WTC11 (cell line): ENCODE data around the gene COMMD7. TPM values are rescaled to one million over a fixed set of nuclear protein-coding genes. Genes with fewer than 3 reads are reported as not detected.

Source experiments
- ATAC-seq: fragments of 200-7000 bp; cut with Tn5 transposase; 2 replicates; pipeline ENCODE4 v1.10.0; 2021; ENCODE audit warnings: mild to moderate bottlenecking, moderate library complexity
- CTCF ChIA-PET: fragments of 300-600 bp; sonication (Branson Sonifier 250); formaldehyde crosslinking; loops from one replicate; lab custom pipeline; 2021; ENCODE audit warnings: antibody characterized with exemption; lab: Charles Lee
- POLR2A ChIA-PET: fragments of 350-600 bp; sonication (Branson Sonifier 250); formaldehyde crosslinking; loops from one replicate; lab custom pipeline; 2021; ENCODE audit warnings: antibody characterized with exemption; lab: Charles Lee
- DNase-seq: peaks from one replicate; pipeline ENCODE4 v3.0.0; 2021; ENCODE audit warnings: low spot score
- H3K27ac Mint-ChIP-seq: 2 replicates; pipeline ENCODE4 v1.8.0; 2021; ENCODE audit warnings: mixed read lengths
- H3K27me3 Mint-ChIP-seq: 2 replicates; pipeline ENCODE4 v1.8.0; 2021; ENCODE audit warnings: low read depth, mild to moderate bottlenecking, moderate library complexity, mixed read lengths
- H3K36me3 Mint-ChIP-seq: 2 replicates; pipeline ENCODE4 v1.8.0; 2021; ENCODE audit warnings: mixed read lengths
- H3K4me1 Mint-ChIP-seq: 2 replicates; pipeline ENCODE4 v1.8.0; 2022; ENCODE audit warnings: mixed read lengths
- H3K4me3 Mint-ChIP-seq: 2 replicates; pipeline ENCODE4 v1.8.0; 2021; ENCODE audit warnings: mild to moderate bottlenecking, moderate library complexity, mixed read lengths
- H3K9me3 Mint-ChIP-seq: 2 replicates; pipeline ENCODE4 v1.8.0; 2021; ENCODE audit warnings: mixed read lengths
- ETV6 ChIP-seq: sonication (generic); formaldehyde crosslinking; IDR thresholded peaks from 2 replicates; pipeline ENCODE4 v1.8.1; 2022; ENCODE audit warnings: mild to moderate bottlenecking, missing genetic modification reagents
- FOXJ3 ChIP-seq: sonication (generic); formaldehyde crosslinking; IDR thresholded peaks from 2 replicates; pipeline ENCODE4 v1.9.0; 2021; ENCODE audit warnings: missing genetic modification reagents, mild to moderate bottlenecking, borderline replicate concordance
- GABPB1 ChIP-seq: sonication (generic); formaldehyde crosslinking; IDR thresholded peaks from 2 replicates; pipeline ENCODE4 v1.8.1; 2023; ENCODE audit warnings: mild to moderate bottlenecking, missing genetic modification reagents
- IRF2 ChIP-seq: sonication (generic); formaldehyde crosslinking; IDR thresholded peaks from 2 replicates; pipeline ENCODE4 v1.8.0; 2022; ENCODE audit warnings: low read depth, missing genetic modification reagents, borderline replicate concordance
- NFYB ChIP-seq: sonication (generic); formaldehyde crosslinking; conservative IDR thresholded peaks from 2 replicates; pipeline ENCODE4 v1.8.0; 2022; ENCODE audit warnings: low read depth, missing genetic modification reagents
- SP1 ChIP-seq: sonication (generic); formaldehyde crosslinking; conservative IDR thresholded peaks from 2 replicates; pipeline ENCODE4 v1.8.1; 2022; ENCODE audit warnings: missing genetic modification reagents
- ZNF423 ChIP-seq: fragments of 250-450 bp; sonication (Bioruptor Pico); IDR thresholded peaks from 2 replicates; pipeline ENCODE4 v2.1.2; 2022; ENCODE audit warnings: mild to moderate bottlenecking, moderate library complexity
- total RNA-seq: library from RNA; stranded (reverse); gene quantifications from 3 replicates; pipeline ENCODE4 v1.2.3, GENCODE V29; 2021
- TF ChIP-seq, protein P1 (sequence below): fragments of 250-450 bp; sonication (Bioruptor Pico); IDR thresholded peaks from 2 replicates; pipeline ENCODE4 v2.1.2; 2022; ENCODE audit warnings: mild to moderate bottlenecking, moderate library complexity
- TF ChIP-seq, protein P2 (sequence below): sonication (generic); formaldehyde crosslinking; IDR thresholded peaks from 2 replicates; pipeline ENCODE4 v1.8.0; 2023; ENCODE audit warnings: missing genetic modification reagents, mild to moderate bottlenecking, borderline replicate concordance
- TF ChIP-seq, protein P3 (sequence below): sonication (generic); formaldehyde crosslinking; IDR thresholded peaks from 2 replicates; pipeline ENCODE4 v1.8.0; 2022; ENCODE audit warnings: mild to moderate bottlenecking, missing genetic modification reagents
- TF ChIP-seq, protein P4 (sequence below): fragments of 200-600 bp; IDR thresholded peaks from 2 replicates; pipeline ENCODE4 v1.8.0; 2022; ENCODE audit warnings: antibody characterized with exemption

COMMD7 gene
- total RNA-seq, 1 experiment from 2014 or later: 42.3 TPM

DNA sequence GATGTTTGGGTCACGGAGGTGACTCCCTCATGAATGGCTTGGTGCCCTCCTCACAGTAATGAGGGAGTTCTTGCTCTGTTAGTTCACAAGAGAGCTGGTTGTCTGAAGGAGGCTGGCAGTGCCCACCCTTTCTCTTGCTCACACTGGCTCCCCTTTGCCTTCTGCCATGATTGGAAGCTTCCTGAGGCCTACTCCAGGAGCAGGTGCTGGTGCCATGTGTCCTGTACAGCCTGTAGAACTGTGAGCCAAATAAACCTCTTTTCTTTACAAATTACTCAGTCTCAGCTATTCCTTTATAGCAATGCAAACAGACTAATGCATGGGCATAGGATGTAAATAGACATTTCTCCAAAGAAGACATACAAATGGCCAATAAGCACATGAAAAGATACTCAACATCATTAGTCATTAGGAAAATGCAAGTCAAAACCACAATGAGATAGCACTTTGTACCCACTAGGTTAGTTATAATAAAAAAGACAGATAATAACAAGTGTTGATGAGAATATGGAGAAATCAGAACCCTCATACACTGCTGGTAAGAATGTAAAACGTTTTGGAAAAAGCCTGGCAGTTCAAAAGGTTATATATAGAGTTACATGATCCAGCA is 87.3 kb downstream of the COMMD7 start (continued):
- TF ChIP-seq IRF2 (CRISPR knock-in tag) (no peak), FOXJ3 (CRISPR knock-in tag) (no peak)
- TF ChIP-seq, protein P1, sequence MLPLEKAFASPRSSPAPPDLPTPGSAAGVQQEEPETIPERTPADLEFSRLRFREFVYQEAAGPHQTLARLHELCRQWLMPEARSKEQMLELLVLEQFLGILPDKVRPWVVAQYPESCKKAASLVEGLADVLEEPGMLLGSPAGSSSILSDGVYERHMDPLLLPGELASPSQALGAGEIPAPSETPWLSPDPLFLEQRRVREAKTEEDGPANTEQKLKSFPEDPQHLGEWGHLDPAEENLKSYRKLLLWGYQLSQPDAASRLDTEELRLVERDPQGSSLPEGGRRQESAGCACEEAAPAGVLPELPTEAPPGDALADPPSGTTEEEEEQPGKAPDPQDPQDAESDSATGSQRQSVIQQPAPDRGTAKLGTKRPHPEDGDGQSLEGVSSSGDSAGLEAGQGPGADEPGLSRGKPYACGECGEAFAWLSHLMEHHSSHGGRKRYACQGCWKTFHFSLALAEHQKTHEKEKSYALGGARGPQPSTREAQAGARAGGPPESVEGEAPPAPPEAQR (CRISPR knock-in tag): no peak
- TF ChIP-seq, protein P2, sequence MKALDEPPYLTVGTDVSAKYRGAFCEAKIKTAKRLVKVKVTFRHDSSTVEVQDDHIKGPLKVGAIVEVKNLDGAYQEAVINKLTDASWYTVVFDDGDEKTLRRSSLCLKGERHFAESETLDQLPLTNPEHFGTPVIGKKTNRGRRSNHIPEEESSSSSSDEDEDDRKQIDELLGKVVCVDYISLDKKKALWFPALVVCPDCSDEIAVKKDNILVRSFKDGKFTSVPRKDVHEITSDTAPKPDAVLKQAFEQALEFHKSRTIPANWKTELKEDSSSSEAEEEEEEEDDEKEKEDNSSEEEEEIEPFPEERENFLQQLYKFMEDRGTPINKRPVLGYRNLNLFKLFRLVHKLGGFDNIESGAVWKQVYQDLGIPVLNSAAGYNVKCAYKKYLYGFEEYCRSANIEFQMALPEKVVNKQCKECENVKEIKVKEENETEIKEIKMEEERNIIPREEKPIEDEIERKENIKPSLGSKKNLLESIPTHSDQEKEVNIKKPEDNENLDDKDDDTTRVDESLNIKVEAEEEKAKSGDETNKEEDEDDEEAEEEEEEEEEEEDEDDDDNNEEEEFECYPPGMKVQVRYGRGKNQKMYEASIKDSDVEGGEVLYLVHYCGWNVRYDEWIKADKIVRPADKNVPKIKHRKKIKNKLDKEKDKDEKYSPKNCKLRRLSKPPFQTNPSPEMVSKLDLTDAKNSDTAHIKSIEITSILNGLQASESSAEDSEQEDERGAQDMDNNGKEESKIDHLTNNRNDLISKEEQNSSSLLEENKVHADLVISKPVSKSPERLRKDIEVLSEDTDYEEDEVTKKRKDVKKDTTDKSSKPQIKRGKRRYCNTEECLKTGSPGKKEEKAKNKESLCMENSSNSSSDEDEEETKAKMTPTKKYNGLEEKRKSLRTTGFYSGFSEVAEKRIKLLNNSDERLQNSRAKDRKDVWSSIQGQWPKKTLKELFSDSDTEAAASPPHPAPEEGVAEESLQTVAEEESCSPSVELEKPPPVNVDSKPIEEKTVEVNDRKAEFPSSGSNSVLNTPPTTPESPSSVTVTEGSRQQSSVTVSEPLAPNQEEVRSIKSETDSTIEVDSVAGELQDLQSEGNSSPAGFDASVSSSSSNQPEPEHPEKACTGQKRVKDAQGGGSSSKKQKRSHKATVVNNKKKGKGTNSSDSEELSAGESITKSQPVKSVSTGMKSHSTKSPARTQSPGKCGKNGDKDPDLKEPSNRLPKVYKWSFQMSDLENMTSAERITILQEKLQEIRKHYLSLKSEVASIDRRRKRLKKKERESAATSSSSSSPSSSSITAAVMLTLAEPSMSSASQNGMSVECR (CRISPR knock-in tag): no peak

DNA sequence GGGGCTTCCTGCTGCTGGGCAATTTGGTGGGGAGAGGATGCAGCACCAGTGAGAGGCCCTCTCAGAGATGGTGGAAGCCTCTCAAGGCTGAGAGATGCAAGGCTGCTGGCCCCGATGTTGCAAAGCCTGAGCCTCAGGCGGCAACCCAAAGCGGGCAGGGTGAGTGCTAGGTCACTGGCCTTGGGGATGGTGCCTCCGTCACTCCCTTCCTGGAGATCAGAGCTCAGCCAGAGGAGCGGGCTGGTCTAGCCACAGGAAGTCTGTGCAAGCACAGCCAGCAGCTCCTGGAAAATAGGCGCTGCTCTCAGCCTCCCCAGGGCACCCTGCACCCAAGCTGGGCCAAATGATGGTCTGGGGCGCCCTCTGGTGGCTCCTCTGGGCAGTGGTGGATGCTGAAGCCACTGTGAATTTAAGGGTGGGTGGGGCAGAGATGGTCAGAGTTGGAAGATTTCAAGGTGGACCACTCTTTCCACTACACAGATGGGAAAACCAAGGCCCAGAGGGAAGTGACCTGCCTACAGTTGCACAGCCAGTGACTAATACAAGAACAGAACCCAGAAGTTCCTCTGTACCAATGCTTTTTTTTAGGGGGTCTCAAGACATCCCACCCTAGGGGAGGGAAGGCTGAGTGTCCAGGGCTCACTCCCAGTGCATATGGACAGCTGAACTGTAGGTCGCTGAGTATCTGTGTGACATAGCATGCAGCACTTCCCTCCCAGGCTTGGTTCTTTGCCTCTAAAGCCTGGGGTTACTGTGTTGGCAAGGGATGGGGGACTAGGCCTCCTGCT is 90.3 kb downstream of the COMMD7 start:
- no peak overlapping the region for H3K4me3 Mint-ChIP-seq
- POLR2A ChIA-PET: interaction anchor here (0.6 to 1.1 kb wide), 3 partner anchors 131 to 464 kb away, joined by 3 to 4 read pairs (median 4); no protein-coding TSS in a partner anchor
- H3K4me1 Mint-ChIP-seq: peaks cover 9% of the 10 kb centered on the region; the same call in 1 of the 2 replicates
- H3K27me3 Mint-ChIP-seq: peaks cover 11% of the 10 kb centered on the region
- ATAC-seq (peak; percentile 92), DNase-seq (peak; percentile 87)
- TF ChIP-seq SP1 (CRISPR knock-in tag) (peak; percentile 39; the same call in 1 of the 2 replicates), ZNF423 (peak; percentile 94), GABPB1 (peak; percentile 77; the same call in 1 of the 2 replicates), ETV6 (CRISPR knock-in tag) (0 out of 2 replicates have a peak, but pooled peaks have one; percentile 61), NFYB (CRISPR knock-in tag) (no peak)
- TF ChIP-seq, protein P3, sequence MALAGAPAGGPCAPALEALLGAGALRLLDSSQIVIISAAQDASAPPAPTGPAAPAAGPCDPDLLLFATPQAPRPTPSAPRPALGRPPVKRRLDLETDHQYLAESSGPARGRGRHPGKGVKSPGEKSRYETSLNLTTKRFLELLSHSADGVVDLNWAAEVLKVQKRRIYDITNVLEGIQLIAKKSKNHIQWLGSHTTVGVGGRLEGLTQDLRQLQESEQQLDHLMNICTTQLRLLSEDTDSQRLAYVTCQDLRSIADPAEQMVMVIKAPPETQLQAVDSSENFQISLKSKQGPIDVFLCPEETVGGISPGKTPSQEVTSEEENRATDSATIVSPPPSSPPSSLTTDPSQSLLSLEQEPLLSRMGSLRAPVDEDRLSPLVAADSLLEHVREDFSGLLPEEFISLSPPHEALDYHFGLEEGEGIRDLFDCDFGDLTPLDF (CRISPR knock-in tag): no peak
- TF ChIP-seq, protein P4, sequence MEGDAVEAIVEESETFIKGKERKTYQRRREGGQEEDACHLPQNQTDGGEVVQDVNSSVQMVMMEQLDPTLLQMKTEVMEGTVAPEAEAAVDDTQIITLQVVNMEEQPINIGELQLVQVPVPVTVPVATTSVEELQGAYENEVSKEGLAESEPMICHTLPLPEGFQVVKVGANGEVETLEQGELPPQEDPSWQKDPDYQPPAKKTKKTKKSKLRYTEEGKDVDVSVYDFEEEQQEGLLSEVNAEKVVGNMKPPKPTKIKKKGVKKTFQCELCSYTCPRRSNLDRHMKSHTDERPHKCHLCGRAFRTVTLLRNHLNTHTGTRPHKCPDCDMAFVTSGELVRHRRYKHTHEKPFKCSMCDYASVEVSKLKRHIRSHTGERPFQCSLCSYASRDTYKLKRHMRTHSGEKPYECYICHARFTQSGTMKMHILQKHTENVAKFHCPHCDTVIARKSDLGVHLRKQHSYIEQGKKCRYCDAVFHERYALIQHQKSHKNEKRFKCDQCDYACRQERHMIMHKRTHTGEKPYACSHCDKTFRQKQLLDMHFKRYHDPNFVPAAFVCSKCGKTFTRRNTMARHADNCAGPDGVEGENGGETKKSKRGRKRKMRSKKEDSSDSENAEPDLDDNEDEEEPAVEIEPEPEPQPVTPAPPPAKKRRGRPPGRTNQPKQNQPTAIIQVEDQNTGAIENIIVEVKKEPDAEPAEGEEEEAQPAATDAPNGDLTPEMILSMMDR: peak; percentile 97
- no peak overlapping the region for H3K27ac Mint-ChIP-seq
- peaks cover 13% of the 10 kb centered on the region for H3K9me3 Mint-ChIP-seq
- CTCF ChIA-PET: interaction anchor here (0.6 to 8.6 kb wide), 38 partner anchors 9 to 294 kb away, joined by 3 to 107 read pairs (median 5); partner anchors contain the start of gene C20orf203
- 0 out of 2 replicates have a peak, but pooled peaks cover 3% of the 10 kb centered on the region for H3K36me3 Mint-ChIP-seq

Other genes with a start within 250 kb of the COMMD7 start
- gene NOL4L, start 158.1 kb downstream of the COMMD7 start, total RNA-seq: 24.0 to 29.0 TPM (median 25.6 TPM) in 3 replicates
- 0.07 to 0.34 TPM (median 0.15 TPM) in 3 replicates for gene C20orf203, start 69.5 kb downstream of the COMMD7 start, total RNA-seq
- gene DNMT3B, start 18.9 kb upstream of the COMMD7 start, total RNA-seq: 638 to 682 TPM (median 641 TPM) in 3 replicates
- 154 to 159 TPM (median 155 TPM) in 3 replicates for gene MAPRE1, start 76.5 kb upstream of the COMMD7 start, total RNA-seq
- 0.17 to 0.55 TPM (median 0.32 TPM) in 3 replicates for gene EFCAB8, start 115.5 kb upstream of the COMMD7 start, total RNA-seq